Right atrium auricular region (tissue), 2 donors: ENCODE data around the gene MCC. TPM values are rescaled to one million over a fixed set of nuclear protein-coding genes. Genes with fewer than 3 reads are reported as not detected.

Experiments used
- DNase-seq: peaks from one replicate; pipeline ENCODE4 v3.0.0-alpha.2; 2019; ENCODE audit warnings: low spot score
- H3K27ac ChIP-seq, 2 donors: fragments of 200-600 bp; sonication (generic); 1 replicate in 1 of 2; 2 replicates in 1 of 2; pipeline ENCODE4 v1.5.1; 2016 to 2019
- H3K27me3 ChIP-seq, 2 donors: fragments of 200-600 bp; sonication (generic); one replicate each; pipeline versions ENCODE4 v1.5.1 to v1.6.0; 2017 to 2019
- H3K36me3 ChIP-seq: fragments of 200-600 bp; sonication (generic); one replicate; pipeline ENCODE4 v1.5.1; 2016
- H3K4me1 ChIP-seq, 2 donors: fragments of 200-600 bp; sonication (generic); one replicate each; pipeline versions ENCODE4 v1.5.1 to v1.6.0; 2017 to 2019
- H3K4me3 ChIP-seq, 2 donors: fragments of 200-600 bp; sonication (generic); 1 replicate in 1 of 2; 2 replicates in 1 of 2; pipeline ENCODE4 v1.5.1; 2017 to 2019; ENCODE audit warnings: mild to moderate bottlenecking in 1 of 2, moderate library complexity in 1 of 2
- H3K9me3 ChIP-seq, 2 donors: fragments of 200-600 bp; sonication (generic); one replicate each; pipeline ENCODE4 v1.5.1; 2019
- CTCF ChIP-seq, 2 donors: fragments of 200-600 bp; sonication (generic); IDR thresholded peaks; one replicate each; pipeline ENCODE4 v1.5.1; 2019; ENCODE audit warnings: antibody characterized with exemption in 2 of 2
- total RNA-seq, 2 donors: library from RNA; depleted of rRNA; stranded (reverse); fragments of >200 nt; gene quantifications; one replicate each; pipeline ENCODE4 v1.1.0, GENCODE V29; 2016

MCC gene
- total RNA-seq, 2 donors from 2014 or later: 28.8 to 31.7 TPM

DNA sequence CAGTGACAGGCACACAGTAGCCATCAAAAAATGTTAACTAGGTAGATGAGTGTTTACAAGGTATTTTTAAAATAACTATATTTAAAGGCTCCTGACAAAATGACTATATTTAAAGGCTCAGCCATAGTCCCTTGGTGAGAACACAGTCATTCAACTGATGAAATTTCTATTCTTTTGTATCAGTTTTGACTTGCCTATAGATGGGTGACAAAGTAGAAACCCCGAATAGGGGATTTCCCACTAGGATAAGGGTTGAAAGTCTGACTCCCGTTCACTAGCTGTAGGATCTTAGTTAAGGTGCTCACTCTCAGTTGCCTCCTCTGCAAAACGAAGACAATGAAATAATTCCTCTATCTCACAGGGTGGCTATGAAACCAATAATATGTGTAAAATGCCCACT is 271.7 kb downstream of the MCC start:
- no peaks in the 10 kb centered on the region for H3K9me3 ChIP-seq
- no peak overlapping the region for H3K4me3 ChIP-seq
- TF ChIP-seq CTCF (IDR thresholded peaks at IDR 0.05): no peak
- H3K36me3 ChIP-seq: no peaks in the 10 kb centered on the region
- no peak overlapping the region for H3K27ac ChIP-seq
- H3K27me3 ChIP-seq: no peaks in the 10 kb centered on the region
- DNase-seq: no peak
- peaks cover 0 to 78% of the 10 kb centered on the region in 2 donors for H3K4me1 ChIP-seq

GRCh38 chr5:113215401-113216060 is 272.7 kb downstream of the MCC start:
- no peak overlapping the region for H3K4me3 ChIP-seq
- H3K36me3 ChIP-seq: no peaks in the 10 kb centered on the region
- peaks cover 0 to 70% of the 10 kb centered on the region in 2 donors for H3K4me1 ChIP-seq
- H3K9me3 ChIP-seq: no peaks in the 10 kb centered on the region
- no peaks in the 10 kb centered on the region for H3K27me3 ChIP-seq
- no peak overlapping the region for H3K27ac ChIP-seq
- DNase-seq: no peak
- no peak for TF ChIP-seq CTCF (IDR thresholded peaks at IDR 0.05)

DNA sequence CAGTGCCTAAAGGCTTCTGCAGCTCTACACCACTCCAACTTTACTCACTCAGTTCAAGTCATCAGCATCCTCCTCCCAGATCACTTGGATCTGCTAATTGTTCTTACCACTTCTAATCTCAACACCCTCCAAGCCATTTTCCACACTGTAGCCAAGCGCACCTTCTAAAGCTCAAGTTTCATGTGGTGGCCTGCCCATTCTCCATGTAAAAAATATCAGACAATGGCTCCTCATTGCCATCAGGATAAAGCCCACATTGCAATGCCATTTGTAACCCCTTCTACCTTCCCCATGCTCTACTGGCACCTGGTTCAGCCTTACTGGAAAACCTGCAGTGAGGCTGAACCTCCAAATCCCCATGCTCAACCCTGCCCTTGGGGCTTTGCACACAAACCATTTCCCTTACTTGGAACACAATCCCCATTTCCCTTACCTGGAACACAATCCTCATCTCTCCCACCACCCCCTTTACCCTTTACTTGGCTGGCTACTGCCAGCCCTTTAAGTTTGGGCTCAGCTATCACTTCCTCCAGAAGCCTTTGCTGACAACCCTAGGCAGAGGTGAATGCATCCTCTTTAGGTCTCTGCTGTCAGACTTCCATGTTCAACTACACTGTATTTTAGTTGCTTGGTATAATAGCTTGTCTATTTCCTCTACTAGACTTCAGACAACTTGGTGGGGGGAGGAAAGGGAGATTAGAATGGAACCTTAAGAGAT is 273.5 kb downstream of the MCC start:
- no peak for DNase-seq
- Histone ChIP-seq H3K4me1 (peaks cover 0 to 68% of the 10 kb centered on the region in 2 donors), H3K27me3 (no peaks in the 10 kb centered on the region), H3K27ac (no peak overlapping the region), H3K36me3 (no peaks in the 10 kb centered on the region), H3K9me3 (no peaks in the 10 kb centered on the region), H3K4me3 (no peak overlapping the region)
- TF ChIP-seq CTCF (IDR thresholded peaks at IDR 0.05): no peak

DNA sequence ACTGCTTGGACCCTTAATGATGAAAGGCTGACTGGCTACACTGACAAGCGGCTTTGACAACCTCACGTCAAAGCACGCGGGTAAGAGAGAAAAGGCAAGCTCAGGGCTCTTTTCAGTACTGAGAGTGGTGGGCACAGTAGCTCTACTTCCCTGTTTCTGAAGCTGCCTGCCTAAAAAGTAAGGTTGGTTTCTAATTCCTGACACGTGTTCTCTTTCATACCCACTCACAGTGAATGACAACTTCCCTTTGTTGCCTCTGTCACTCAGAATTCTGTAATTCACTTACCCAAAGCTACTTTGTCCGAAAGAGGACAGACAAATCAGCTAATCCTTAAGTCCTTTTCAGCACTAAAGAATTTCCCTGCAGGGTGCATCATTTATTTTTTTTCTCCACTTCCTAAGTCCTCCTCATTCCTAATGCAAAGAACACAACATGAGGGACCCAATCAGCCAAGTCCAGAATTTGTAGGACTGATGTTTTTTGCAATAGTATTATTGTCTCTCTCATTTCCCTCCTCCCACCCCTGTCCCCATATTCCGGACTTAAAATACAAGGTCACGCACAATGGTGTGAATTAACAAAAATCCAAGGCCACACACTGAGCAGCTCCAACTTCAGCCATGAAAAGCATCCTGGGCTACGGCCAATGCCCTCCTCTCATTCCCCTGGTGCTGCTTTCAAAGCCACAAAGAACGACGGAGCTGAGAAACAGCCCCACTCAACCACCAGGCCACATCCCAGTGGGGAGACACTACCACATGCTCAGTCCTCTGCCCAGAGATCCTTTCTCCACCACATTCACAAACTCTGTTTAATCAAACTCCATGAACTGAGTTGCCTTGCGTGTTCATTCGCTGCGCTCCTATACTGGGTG is 274.5 kb downstream of the MCC start:
- no peak for TF ChIP-seq CTCF (IDR thresholded peaks at IDR 0.05)
- H3K4me3 ChIP-seq: no peak overlapping the region
- peaks cover 0 to 64% of the 10 kb centered on the region in 2 donors for H3K4me1 ChIP-seq
- no peaks in the 10 kb centered on the region for H3K36me3 ChIP-seq
- no peaks in the 10 kb centered on the region for H3K27me3 ChIP-seq
- no peak overlapping the region for H3K27ac ChIP-seq
- no peaks in the 10 kb centered on the region for H3K9me3 ChIP-seq
- DNase-seq: no peak

GRCh38 chr5:113212244-113212920 is 275.9 kb downstream of the MCC start:
- no peak overlapping the region for H3K4me3 ChIP-seq
- H3K4me1 ChIP-seq: peaks cover 0 to 50% of the 10 kb centered on the region in 2 donors
- H3K27me3 ChIP-seq: no peaks in the 10 kb centered on the region
- no peaks in the 10 kb centered on the region for H3K9me3 ChIP-seq
- DNase-seq: no peak
- no peaks in the 10 kb centered on the region for H3K36me3 ChIP-seq
- no peak overlapping the region for H3K27ac ChIP-seq
- no peak for TF ChIP-seq CTCF (IDR thresholded peaks at IDR 0.05)
